Adrenal gland (tissue), 12 donors: ENCODE results near the gene PARD6G. TPM values are rescaled to one million over a fixed set of nuclear protein-coding genes. Genes with fewer than 3 reads are reported as not detected.
"Not testable (repeated sequence)": the region's sequence is repeated elsewhere in the genome, so short reads cannot be mapped to it uniquely, and the experiment has no call there.

Experiments used
- DNase-seq, 7 donors: peaks; one replicate each; pipeline ENCODE4 v3.0.0-alpha.2; 2019 to 2020
- H3K27ac ChIP-seq, 5 donors: fragments of 200-600 bp; sonication (generic) in 4 of 5; 1 replicate in 3 of 5; 2 replicates in 2 of 5; pipeline versions ENCODE4 v1.5.1 to v1.8.0; 2016 to 2020; ENCODE audit warnings: mild to moderate bottlenecking in 1 of 5
- H3K27me3 ChIP-seq: fragments of 200-600 bp; 2 replicates; pipeline ENCODE4 v1.8.0; 2021
- H3K36me3 ChIP-seq, 2 donors: fragments of 200-600 bp; replicated peaks in 1 of 2; 1 replicate in 1 of 2; 2 replicates in 1 of 2; pipeline versions ENCODE4 v1.5.1 to v1.8.0; 2018 to 2022
- H3K4me1 ChIP-seq, 2 donors: fragments of 200-600 bp; replicated peaks in 1 of 2; 1 replicate in 1 of 2; 2 replicates in 1 of 2; pipeline versions ENCODE4 v1.5.1 to v1.8.0; 2018 to 2021
- H3K4me3 ChIP-seq, 4 donors: fragments of 200-600 bp; sonication (generic) in 3 of 4; one replicate each; pipeline ENCODE4 v1.5.1; 2016 to 2018
- H3K9me3 ChIP-seq, 3 donors: fragments of 200-600 bp; sonication (generic) in 1 of 3; replicated peaks in 1 of 3; 1 replicate in 2 of 3; 2 replicates in 1 of 3; pipeline versions ENCODE4 v1.5.1 to v1.8.0; 2016 to 2021
- CTCF ChIP-seq, 6 experiments: fragments of 450-650 bp in 4 of 6; fragments of 200-600 bp in 2 of 6; sonication (generic) in 1 of 6; IDR thresholded peaks; 1 replicate in 5 of 6; 2 replicates in 1 of 6; pipeline versions ENCODE4 v1.5.1 to v1.8.0; 2016 to 2021; ENCODE audit warnings: antibody characterized with exemption in 6 of 6, mild to moderate bottlenecking in 2 of 6, moderate library complexity in 1 of 6
- POLR2A ChIP-seq, 2 donors: fragments of 450-650 bp; IDR thresholded peaks; one replicate each; pipeline ENCODE4 v1.6.1; 2017; ENCODE audit warnings: antibody characterized with exemption in 2 of 2, mild to moderate bottlenecking in 2 of 2, moderate library complexity in 1 of 2
- WGBS, 4 donors: extraction: QIAGEN DNeasy Blood & Tissue Kit in 2 of 4; methylation state at CpG; one replicate each; pipeline versions ENCODE4 v1.1.5 to v1.1.7; 2013 to 2017; 5-methylcytosine and 5-hydroxymethylcytosine counted together
- intact Hi-C, 2 donors: fragments of 100-400 bp; cut with DNase I; formaldehyde crosslinking; loops; one replicate each; pipeline versions ENCODE4 v1.14.1 to v1.15.0; 2022 to 2023
- polyA plus RNA-seq, 3 donors: library from polyadenylated mRNA; stranded (reverse); fragments of 200-250 nt in 2 of 3; fragments of 350-450 nt in 1 of 3; fragmentation: Illumina TruSeq in 1 of 3; extraction: RNeasy Lipid Tissue Mini Kit (QIAGEN cat#74804) in 1 of 3; gene quantifications; one replicate each; pipeline ENCODE4 v1.2.3, GENCODE V29; 2013 to 2014
- total RNA-seq, 9 donors: library from RNA; depleted of rRNA in 4 of 9; stranded (reverse); fragments of >200 nt in 4 of 9; fragments of 120-200 nt in 1 of 9; fragmentation: NEBNext Ultra II Directional in 1 of 9; extraction: Animal tissue kit (Norgen Biotek cat#: 25700) in 1 of 9; gene quantifications; one replicate each; pipeline versions ENCODE4 v1.1.0 to v1.2.4, GENCODE V29; 2013 to 2023
- donor health status: healthy with polysubstance abuse.
- donor health status: Bipolar disorder and iron deficiency.
- donor health status: DM: yes; HTN: yes; CAD: no.
- donor health status: DM: no; HTN: no; CAD: no.
- donor health status: DM: no; HTN: no; CAD: no.
- donor health status: DM: yes; HTN: yes; CAD: no.

Gene PARD6G
- total and polyA plus RNA-seq, 12 donors, result 0.95 to 4.3 (median 2.3) TPM

- H3K27me3 ChIP-seq, H3K27ac ChIP-seq, intact Hi-C loops, H3K36me3 ChIP-seq, H3K4me3 ChIP-seq, H3K9me3 ChIP-seq, H3K4me1 ChIP-seq: not testable (repeated sequence)
- 40 to 48% (median 46%) methylated on average over 12 of the region's 12 CpGs for WGBS, 4 donors
- TF ChIP-seq CTCF (IDR thresholded peaks at IDR 0.05), result peak; percentile 66 to 89 (median 84)
- peak; percentile 67 to 90 (median 86) for DNase-seq
Measured at GRCh38 chr18:80257579-80258543, 10.5 kb upstream of the PARD6G start.

GRCh38 chr18:80254971-80255500 is 7.7 kb upstream of the PARD6G start:
- no peak for DNase-seq
- Histone ChIP-seq H3K4me3 (no peak overlapping the region), H3K4me1 (no peaks in the 10 kb centered on the region), H3K27ac (no peak overlapping the region), H3K9me3 (no peaks in the 10 kb centered on the region), H3K27me3 (no peaks in the 10 kb centered on the region), H3K36me3 (no peaks in the 10 kb centered on the region)
- TF ChIP-seq POLR2A (IDR thresholded peaks at IDR 0.05) (no peak), CTCF (IDR thresholded peaks at IDR 0.05) (no peak)
- intact Hi-C loops, result no loop called here
- WGBS, 4 donors, result 67 to 78% (median 74%) methylated on average over 6 of the region's 6 CpGs

DNA sequence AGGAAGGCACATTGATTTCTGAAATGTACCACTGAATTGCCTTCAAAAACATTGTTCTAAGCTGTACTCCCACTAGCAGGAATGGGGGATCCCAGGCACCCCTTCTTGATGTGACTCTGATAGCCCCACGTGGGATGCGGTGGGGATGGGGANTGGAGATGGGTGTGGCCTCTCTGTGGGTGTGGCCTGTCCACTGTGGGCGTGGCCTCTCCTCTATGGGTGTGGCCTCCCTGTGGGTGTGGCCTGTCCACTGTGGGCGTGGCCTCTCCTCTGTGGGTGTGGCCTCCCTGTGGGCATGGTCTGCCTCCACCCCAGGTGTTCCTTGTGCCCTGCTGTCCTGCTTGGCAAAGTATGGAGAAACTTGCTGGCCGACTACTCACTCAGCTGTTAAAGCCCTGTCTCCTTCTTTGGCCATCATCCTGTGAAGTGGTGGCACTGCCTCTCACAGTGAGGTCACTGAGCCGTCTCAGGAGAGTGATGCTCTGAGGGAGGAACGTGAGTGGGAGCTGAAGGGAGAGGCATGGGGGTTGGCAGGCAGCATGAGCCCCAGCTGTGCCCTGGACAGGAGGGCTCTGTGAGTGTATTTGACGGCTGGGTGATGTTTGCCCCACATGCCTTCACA is 6.7 kb upstream of the PARD6G start:
- intact Hi-C loops, result no loop called here
- no peaks in the 10 kb centered on the region for H3K9me3 ChIP-seq
- no peak for DNase-seq
- H3K27me3 ChIP-seq, result no peaks in the 10 kb centered on the region
- 62 to 75% (median 67%) methylated on average over 6 to 8 of the region's 8 CpGs for WGBS, 4 donors
- no peak overlapping the region for H3K4me3 ChIP-seq
- no peaks in the 10 kb centered on the region for H3K36me3 ChIP-seq
- TF ChIP-seq CTCF (IDR thresholded peaks at IDR 0.05) (no peak), POLR2A (IDR thresholded peaks at IDR 0.05) (no peak)
- no peak overlapping the region for H3K27ac ChIP-seq
- H3K4me1 ChIP-seq, result no peaks in the 10 kb centered on the region

DNA sequence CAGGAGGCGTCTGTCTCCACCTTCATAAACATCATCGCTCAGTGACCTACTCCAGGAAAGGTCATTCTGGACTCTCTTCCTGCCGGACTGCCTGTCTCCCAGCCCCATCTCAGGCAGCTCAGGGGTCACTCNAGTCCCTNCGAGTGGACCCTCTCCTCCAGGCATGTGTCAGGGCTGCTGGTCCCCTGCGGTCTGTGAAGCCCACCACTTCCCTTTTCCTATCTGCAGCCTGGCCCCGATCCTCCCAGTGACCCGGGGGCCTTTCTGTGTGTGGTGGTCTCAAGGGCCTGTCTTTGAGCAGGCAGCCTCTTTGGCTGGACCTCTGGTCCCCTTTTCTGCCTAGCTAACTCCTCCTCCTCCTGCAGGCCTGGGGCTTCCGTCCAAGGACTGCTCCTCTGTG is 5.9 kb upstream of the PARD6G start:
- TF ChIP-seq CTCF (IDR thresholded peaks at IDR 0.05), result no peak
- TF ChIP-seq POLR2A (IDR thresholded peaks at IDR 0.05), result no peak
- intact Hi-C loops, result no loop called here
- H3K4me3 ChIP-seq, result no peak overlapping the region
- no peaks in the 10 kb centered on the region for H3K9me3 ChIP-seq
- WGBS, 4 donors, result 90 to 100% (median 92%) methylated on average over 5 to 7 of the region's 8 CpGs
- no peak for DNase-seq
- no peaks in the 10 kb centered on the region for H3K36me3 ChIP-seq
- H3K27ac ChIP-seq, result no peak overlapping the region
- no peaks in the 10 kb centered on the region for H3K4me1 ChIP-seq
- no peaks in the 10 kb centered on the region for H3K27me3 ChIP-seq
